Measurements from ENCODE around the gene SPEN. TPM values are rescaled to one million over a fixed set of nuclear protein-coding genes. Genes with fewer than 3 reads are reported as not detected.

Gene SPEN
- total and polyA plus RNA-seq, 9 of the 15 experiments (the other 6 are each of a cell fraction or from before 2014, with no cell fraction given) = 5.7 to 87.5 (median 27.2) TPM

DNA sequence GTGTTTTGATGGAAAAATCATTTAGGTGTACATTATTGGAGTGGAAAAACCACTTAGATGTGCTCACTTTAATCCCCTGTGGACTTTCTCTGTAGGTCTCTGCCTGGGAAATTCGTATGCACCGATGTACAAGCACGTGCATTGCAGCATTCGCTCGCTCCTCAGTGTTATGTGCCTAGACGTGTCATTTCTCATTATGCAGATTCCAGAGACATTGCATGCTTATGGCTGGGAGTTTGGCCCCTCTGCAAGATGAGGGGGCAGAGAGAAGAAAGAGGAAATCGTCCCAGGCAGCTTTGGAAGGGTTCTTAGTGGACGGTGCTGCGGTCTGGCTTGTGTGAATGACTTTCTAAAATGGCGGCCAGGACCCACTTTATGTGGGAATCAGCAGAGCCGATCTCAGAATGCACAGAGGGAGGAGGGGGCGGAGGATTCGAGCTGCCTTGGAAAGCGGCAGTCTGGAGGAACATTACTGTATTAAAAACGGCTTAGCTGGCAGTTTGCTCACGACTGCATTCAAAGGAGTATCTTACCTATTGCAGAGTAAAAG lies 2.3 kb downstream of the SPEN start (continued):
- peak in 1 of 2 experiments; percentile 74; a peak in 2 of 4 replicates for TF ChIP-seq TEAD1 (CRISPR knock-in tag; IDR thresholded peaks at IDR 0.05)
- TF ChIP-seq, protein P1, sequence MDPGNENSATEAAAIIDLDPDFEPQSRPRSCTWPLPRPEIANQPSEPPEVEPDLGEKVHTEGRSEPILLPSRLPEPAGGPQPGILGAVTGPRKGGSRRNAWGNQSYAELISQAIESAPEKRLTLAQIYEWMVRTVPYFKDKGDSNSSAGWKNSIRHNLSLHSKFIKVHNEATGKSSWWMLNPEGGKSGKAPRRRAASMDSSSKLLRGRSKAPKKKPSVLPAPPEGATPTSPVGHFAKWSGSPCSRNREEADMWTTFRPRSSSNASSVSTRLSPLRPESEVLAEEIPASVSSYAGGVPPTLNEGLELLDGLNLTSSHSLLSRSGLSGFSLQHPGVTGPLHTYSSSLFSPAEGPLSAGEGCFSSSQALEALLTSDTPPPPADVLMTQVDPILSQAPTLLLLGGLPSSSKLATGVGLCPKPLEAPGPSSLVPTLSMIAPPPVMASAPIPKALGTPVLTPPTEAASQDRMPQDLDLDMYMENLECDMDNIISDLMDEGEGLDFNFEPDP (CRISPR knock-in tag; IDR thresholded peaks at IDR 0.05) = no peak
- TF ChIP-seq, protein P2, sequence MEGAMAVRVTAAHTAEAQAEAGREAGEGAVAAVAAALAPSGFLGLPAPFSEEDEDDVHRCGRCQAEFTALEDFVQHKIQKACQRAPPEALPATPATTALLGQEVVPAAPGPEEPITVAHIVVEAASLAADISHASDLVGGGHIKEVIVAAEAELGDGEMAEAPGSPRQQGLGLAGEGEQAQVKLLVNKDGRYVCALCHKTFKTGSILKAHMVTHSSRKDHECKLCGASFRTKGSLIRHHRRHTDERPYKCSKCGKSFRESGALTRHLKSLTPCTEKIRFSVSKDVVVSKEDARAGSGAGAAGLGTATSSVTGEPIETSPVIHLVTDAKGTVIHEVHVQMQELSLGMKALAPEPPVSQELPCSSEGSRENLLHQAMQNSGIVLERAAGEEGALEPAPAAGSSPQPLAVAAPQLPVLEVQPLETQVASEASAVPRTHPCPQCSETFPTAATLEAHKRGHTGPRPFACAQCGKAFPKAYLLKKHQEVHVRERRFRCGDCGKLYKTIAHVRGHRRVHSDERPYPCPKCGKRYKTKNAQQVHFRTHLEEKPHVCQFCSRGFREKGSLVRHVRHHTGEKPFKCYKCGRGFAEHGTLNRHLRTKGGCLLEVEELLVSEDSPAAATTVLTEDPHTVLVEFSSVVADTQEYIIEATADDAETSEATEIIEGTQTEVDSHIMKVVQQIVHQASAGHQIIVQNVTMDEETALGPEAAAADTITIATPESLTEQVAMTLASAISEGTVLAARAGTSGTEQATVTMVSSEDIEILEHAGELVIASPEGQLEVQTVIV (CRISPR knock-in tag; IDR thresholded peaks at IDR 0.05; ENCODE audit: borderline replicate concordance) = no peak
- no peak for TF ChIP-seq MYNN (IDR thresholded peaks at IDR 0.05)
- no peak for TF ChIP-seq MYNN (CRISPR knock-in tag; IDR thresholded peaks at IDR 0.05)
- TF ChIP-seq ZNF444 (CRISPR knock-in tag; IDR thresholded peaks at IDR 0.05) = no peak
- TF ChIP-seq NR2C1 (IDR thresholded peaks at IDR 0.05) = no peak
- no peak for TF ChIP-seq NR2C1 (tag; IDR thresholded peaks at IDR 0.05)
- TF ChIP-seq ZNF143 (CRISPR knock-in tag; IDR thresholded peaks at IDR 0.05) = 0 out of 2 replicates have a peak, but pooled peaks have one; percentile 38
- no peak for TF ChIP-seq RBM39 (optimal IDR thresholded peaks at IDR 0.05; ENCODE audit: low read depth, low read length)
- no peak for TF ChIP-seq PHF20 (IDR thresholded peaks at IDR 0.05; ENCODE audit: partially characterized antibody)
- no peak for TF ChIP-seq SIX5 (IDR thresholded peaks at IDR 0.05; ENCODE audit: borderline replicate concordance in 1 of 2, insufficient read depth in 1 of 2, low read depth in 1 of 2, low read length in 2 of 2)
- peak in 1 of 2 experiments; percentile 68; a peak in 1 of 4 replicates for TF ChIP-seq ARNT (IDR thresholded peaks at IDR 0.05)
- TF ChIP-seq SLC30A9 (CRISPR knock-in tag; IDR thresholded peaks at IDR 0.05) = no peak
- TF ChIP-seq ZBED1 (IDR thresholded peaks at IDR 0.05) = no peak
- TF ChIP-seq, protein P3, sequence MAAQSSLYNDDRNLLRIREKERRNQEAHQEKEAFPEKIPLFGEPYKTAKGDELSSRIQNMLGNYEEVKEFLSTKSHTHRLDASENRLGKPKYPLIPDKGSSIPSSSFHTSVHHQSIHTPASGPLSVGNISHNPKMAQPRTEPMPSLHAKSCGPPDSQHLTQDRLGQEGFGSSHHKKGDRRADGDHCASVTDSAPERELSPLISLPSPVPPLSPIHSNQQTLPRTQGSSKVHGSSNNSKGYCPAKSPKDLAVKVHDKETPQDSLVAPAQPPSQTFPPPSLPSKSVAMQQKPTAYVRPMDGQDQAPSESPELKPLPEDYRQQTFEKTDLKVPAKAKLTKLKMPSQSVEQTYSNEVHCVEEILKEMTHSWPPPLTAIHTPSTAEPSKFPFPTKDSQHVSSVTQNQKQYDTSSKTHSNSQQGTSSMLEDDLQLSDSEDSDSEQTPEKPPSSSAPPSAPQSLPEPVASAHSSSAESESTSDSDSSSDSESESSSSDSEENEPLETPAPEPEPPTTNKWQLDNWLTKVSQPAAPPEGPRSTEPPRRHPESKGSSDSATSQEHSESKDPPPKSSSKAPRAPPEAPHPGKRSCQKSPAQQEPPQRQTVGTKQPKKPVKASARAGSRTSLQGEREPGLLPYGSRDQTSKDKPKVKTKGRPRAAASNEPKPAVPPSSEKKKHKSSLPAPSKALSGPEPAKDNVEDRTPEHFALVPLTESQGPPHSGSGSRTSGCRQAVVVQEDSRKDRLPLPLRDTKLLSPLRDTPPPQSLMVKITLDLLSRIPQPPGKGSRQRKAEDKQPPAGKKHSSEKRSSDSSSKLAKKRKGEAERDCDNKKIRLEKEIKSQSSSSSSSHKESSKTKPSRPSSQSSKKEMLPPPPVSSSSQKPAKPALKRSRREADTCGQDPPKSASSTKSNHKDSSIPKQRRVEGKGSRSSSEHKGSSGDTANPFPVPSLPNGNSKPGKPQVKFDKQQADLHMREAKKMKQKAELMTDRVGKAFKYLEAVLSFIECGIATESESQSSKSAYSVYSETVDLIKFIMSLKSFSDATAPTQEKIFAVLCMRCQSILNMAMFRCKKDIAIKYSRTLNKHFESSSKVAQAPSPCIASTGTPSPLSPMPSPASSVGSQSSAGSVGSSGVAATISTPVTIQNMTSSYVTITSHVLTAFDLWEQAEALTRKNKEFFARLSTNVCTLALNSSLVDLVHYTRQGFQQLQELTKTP (IDR thresholded peaks at IDR 0.05; ENCODE audit: low read depth in 1 of 2, partially characterized antibody in 2 of 2) = peak in 1 of 2 experiments; percentile 38
- no peak for TF ChIP-seq ZFP30 (CRISPR knock-in tag; IDR thresholded peaks at IDR 0.05; ENCODE audit: borderline replicate concordance)
- TF ChIP-seq SMC3 (conservative IDR thresholded peaks at IDR 0.05; ENCODE audit: insufficient read depth, low read depth, low read length) = no peak
- no peak for TF ChIP-seq KLF1 (tag; IDR thresholded peaks at IDR 0.05)
- TF ChIP-seq TBP (optimal IDR thresholded peaks at IDR 0.05; ENCODE audit: low read depth, low read length) = peak; percentile 56
- TF ChIP-seq ZNF583 (CRISPR knock-in tag; IDR thresholded peaks at IDR 0.05) = no peak
- TF ChIP-seq GABPA (tag; conservative IDR thresholded peaks at IDR 0.05; ENCODE audit: low read depth) = no peak

Data from K562 (cell line).